SK-N-SH (cell line): Measurements from ENCODE around the gene ECSCR. TPM values are rescaled to one million over a fixed set of nuclear protein-coding genes. Genes with fewer than 3 reads are reported as not detected.

Source experiments
- CTCF ChIA-PET: fragments of 300-600, 350-600 bp; formaldehyde crosslinking; extraction: SDS; loops from one replicate; lab custom pipeline; 2021; lab: Yijun Ruan, JAX
- POLR2A ChIA-PET: fragments of 350-600 bp; sonication (Branson Sonifier 250); formaldehyde crosslinking; extraction: SDS; loops from one replicate; lab custom pipeline; 2020; ENCODE audit warnings: antibody characterized with exemption, inconsistent platforms; lab: Yijun Ruan, JAX
- DNase-seq: peaks from one replicate; pipeline ENCODE4 v3.0.0; 2012
- H2AFZ ChIP-seq: fragments of 200-600 bp; sonication (generic); 2 replicates; pipeline ENCODE4 v1.8.1; 2016; ENCODE audit warnings: antibody characterized with exemption, mild to moderate bottlenecking, low read depth
- H3F3A ChIP-seq: fragments of 200-600 bp; sonication (generic); replicated peaks from 2 replicates; pipeline ENCODE3; 2016; ENCODE audit warnings: antibody characterized with exemption, mild to moderate bottlenecking; ENCODE audit not compliant: insufficient read depth
- H3K27ac ChIP-seq, 2 experiments: fragments of 200-500 bp in 1 of 2; fragments of 200-600 bp in 1 of 2; sonication (Bioruptor generic) in 1 of 2; sonication (generic), shearing (Covaris generic) in 1 of 2; 2 replicates each; pipeline versions ENCODE4 v1.5.1 to v1.6.1; 2014 to 2016; ENCODE audit warnings: low read depth in 2 of 2, inconsistent platforms in 1 of 2, low read length in 1 of 2, mild to moderate bottlenecking in 1 of 2, mixed read lengths in 1 of 2
- H3K27me3 ChIP-seq: fragments of 200-600 bp; sonication (generic), shearing (Covaris generic); 2 replicates; pipeline ENCODE4 v1.6.1; 2016; ENCODE audit warnings: mixed run types; ENCODE audit not compliant: insufficient read depth
- H3K36me3 ChIP-seq, 2 experiments: fragments of 200-500 bp in 1 of 2; fragments of 200-600 bp in 1 of 2; sonication (Bioruptor generic) in 1 of 2; sonication (generic) in 1 of 2; replicated peaks in 1 of 2; 2 replicates each; pipeline versions ENCODE3 to v1.5.1; 2014 to 2016; ENCODE audit warnings: low read length in 1 of 2, mild to moderate bottlenecking in 1 of 2; ENCODE audit not compliant: insufficient read depth in 2 of 2, control insufficient read depth in 1 of 2
- H3K4me1 ChIP-seq, 2 experiments: fragments of 200-500 bp in 1 of 2; fragments of 200-600 bp in 1 of 2; sonication (Bioruptor generic) in 1 of 2; sonication (generic), shearing (Covaris generic) in 1 of 2; 2 replicates each; pipeline versions ENCODE4 v1.5.1 to v1.6.1; 2014 to 2016; ENCODE audit warnings: low read depth in 1 of 2, low read length in 1 of 2, mixed run types in 1 of 2; ENCODE audit not compliant: insufficient read depth in 2 of 2, control insufficient read depth in 1 of 2
- H3K4me2 ChIP-seq: fragments of 200-600 bp; sonication (generic), shearing (Covaris generic); 2 replicates; pipeline ENCODE4 v1.6.1; 2017; ENCODE audit warnings: mixed run types
- H3K4me3 ChIP-seq, 2 experiments: fragments of 200-500 bp in 1 of 2; fragments of 200-600 bp in 1 of 2; sonication (Bioruptor generic) in 1 of 2; sonication (generic), shearing (Covaris generic) in 1 of 2; 2 replicates each; pipeline versions ENCODE4 v1.5.1 to v1.8.1; 2014 to 2016; ENCODE audit warnings: low read depth in 2 of 2, inconsistent platforms in 1 of 2, low read length in 1 of 2, mild to moderate bottlenecking in 1 of 2, mixed read lengths in 1 of 2, moderate library complexity in 1 of 2
- H3K79me2 ChIP-seq: fragments of 200-600 bp; sonication (generic); 2 replicates; pipeline ENCODE4 v1.8.1; 2017; ENCODE audit warnings: mild to moderate bottlenecking; ENCODE audit not compliant: insufficient read depth
- H3K9ac ChIP-seq: fragments of 200-600 bp; sonication (generic); 2 replicates; pipeline ENCODE4 v1.6.1; 2017; ENCODE audit warnings: mixed run types
- H3K9me2 ChIP-seq: fragments of 200-600 bp; sonication (generic); 2 replicates; pipeline ENCODE4 v1.6.1; 2017; ENCODE audit warnings: mixed run types
- H3K9me3 ChIP-seq: fragments of 200-600 bp; sonication (generic); 2 replicates; pipeline ENCODE4 v1.6.1; 2017; ENCODE audit warnings: mixed run types, mild to moderate bottlenecking, moderate library complexity
- H4K20me1 ChIP-seq: fragments of 200-600 bp; sonication (generic); 2 replicates; pipeline ENCODE4 v1.6.1; 2017; ENCODE audit warnings: mild to moderate bottlenecking, mixed run types; ENCODE audit not compliant: insufficient read depth
- CHD2 ChIP-seq: fragments of 150-350 bp; IDR thresholded peaks from 2 replicates; pipeline ENCODE4 v1.6.1; 2018; ENCODE audit warnings: low read length; ENCODE audit not compliant: partially characterized antibody
- ELF1 ChIP-seq: IDR thresholded peaks from 2 replicates; pipeline ENCODE4 v1.4.0; 2012
- EP300 ChIP-seq, 2 experiments: IDR thresholded peaks; 2 replicates each; pipeline versions ENCODE4 v1.4.0 to v1.6.1; 2012; ENCODE audit warnings: borderline replicate concordance in 1 of 2, low read depth in 1 of 2, low read length in 1 of 2
- FOSL2 ChIP-seq: IDR thresholded peaks from 2 replicates; pipeline ENCODE4 v1.4.0; 2012; ENCODE audit warnings: low read depth, mild to moderate bottlenecking, moderate library complexity, borderline replicate concordance
- FOXM1 ChIP-seq: IDR thresholded peaks from 2 replicates; pipeline ENCODE4 v1.4.0; 2012; ENCODE audit warnings: low read depth, mild to moderate bottlenecking
- GABPA ChIP-seq: IDR thresholded peaks from 2 replicates; pipeline ENCODE4 v1.4.0; 2012; ENCODE audit warnings: low read depth, mild to moderate bottlenecking
- GATA2 ChIP-seq: sonication (generic); formaldehyde crosslinking; IDR thresholded peaks from 2 replicates; pipeline ENCODE4 v1.5.0; 2020; ENCODE audit warnings: mild to moderate bottlenecking, missing genetic modification reagents
- JUND ChIP-seq: IDR thresholded peaks from 2 replicates; pipeline ENCODE4 v1.4.0; 2012
- MEF2A ChIP-seq: IDR thresholded peaks from 2 replicates; pipeline ENCODE4 v1.4.0; 2012; ENCODE audit warnings: low read depth, borderline replicate concordance
- MXI1 ChIP-seq: IDR thresholded peaks from 2 replicates; pipeline ENCODE4 v1.6.1; 2012; ENCODE audit warnings: mild to moderate bottlenecking, low read depth, low read length, improper control_type of control experiment
- NFIC ChIP-seq: IDR thresholded peaks from 2 replicates; pipeline ENCODE4 v1.4.0; 2012; ENCODE audit warnings: borderline replicate concordance
- NRF1 ChIP-seq: IDR thresholded peaks from 2 replicates; pipeline ENCODE4 v1.6.1; 2012; ENCODE audit warnings: low read depth, mild to moderate bottlenecking, low read length
- RAD21 ChIP-seq: IDR thresholded peaks from 2 replicates; pipeline ENCODE4 v1.6.1; 2012; ENCODE audit warnings: mild to moderate bottlenecking, low read length
- RCOR1 ChIP-seq: fragments of 150-350 bp; IDR thresholded peaks from 2 replicates; pipeline ENCODE4 v1.6.1; 2017; ENCODE audit warnings: antibody characterized with exemption, low read length
- RFX5 ChIP-seq: IDR thresholded peaks from 2 replicates; pipeline ENCODE4 v1.6.1; 2012; ENCODE audit warnings: mild to moderate bottlenecking, improper control_type of control experiment, low read length
- RXRA ChIP-seq: IDR thresholded peaks from 2 replicates; pipeline ENCODE4 v1.4.0; 2012; ENCODE audit warnings: low read depth, mild to moderate bottlenecking, borderline replicate concordance
- SIN3A ChIP-seq: IDR thresholded peaks from 2 replicates; pipeline ENCODE4 v1.6.1; 2012; ENCODE audit warnings: low read depth, mild to moderate bottlenecking, low read length, moderate library complexity, borderline replicate concordance
- SMC3 ChIP-seq: IDR thresholded peaks from 2 replicates; pipeline ENCODE4 v1.6.1; 2012; ENCODE audit warnings: low read depth, low read length, improper control_type of control experiment
- TCF12 ChIP-seq: IDR thresholded peaks from 2 replicates; pipeline ENCODE4 v1.4.0; 2012
- TEAD4 ChIP-seq: IDR thresholded peaks from 2 replicates; pipeline ENCODE4 v1.4.0; 2012; ENCODE audit warnings: mild to moderate bottlenecking, borderline replicate concordance; ENCODE audit not compliant: insufficient read depth
- YY1 ChIP-seq: IDR thresholded peaks from 2 replicates; pipeline ENCODE4 v1.4.0; 2012; ENCODE audit warnings: low read depth, mild to moderate bottlenecking
- WGBS: methylation state at CpG from one replicate; pipeline ENCODE4 v1.1.6; 2017; ENCODE audit warnings: low lambda C conversion rate; 5-methylcytosine and 5-hydroxymethylcytosine counted together
- polyA plus RNA-seq, 3 experiments: library from polyadenylated mRNA; depleted of rRNA; stranded (reverse); fragments of >200 nt; gene quantifications; 2 replicates each; pipeline ENCODE4 v1.2.3, GENCODE V29; 2012
- TF ChIP-seq, protein P1 (sequence below): IDR thresholded peaks from 2 replicates; pipeline ENCODE4; 2012
- TF ChIP-seq, protein P2 (sequence below): fragments of 200-600 bp; sonication (generic); IDR thresholded peaks from 2 replicates; pipeline ENCODE4 v1.6.1; 2017; ENCODE audit warnings: antibody characterized with exemption, mild to moderate bottlenecking, moderate library complexity
- TF ChIP-seq, protein P3 (sequence below): IDR thresholded peaks from 2 replicates; pipeline ENCODE4 v1.4.0; 2012; ENCODE audit warnings: low read depth, borderline replicate concordance

ECSCR gene
- polyA plus RNA-seq, 1 of the 3 experiments (the other 2 are of a cell fraction): 10.9 TPM

DNA sequence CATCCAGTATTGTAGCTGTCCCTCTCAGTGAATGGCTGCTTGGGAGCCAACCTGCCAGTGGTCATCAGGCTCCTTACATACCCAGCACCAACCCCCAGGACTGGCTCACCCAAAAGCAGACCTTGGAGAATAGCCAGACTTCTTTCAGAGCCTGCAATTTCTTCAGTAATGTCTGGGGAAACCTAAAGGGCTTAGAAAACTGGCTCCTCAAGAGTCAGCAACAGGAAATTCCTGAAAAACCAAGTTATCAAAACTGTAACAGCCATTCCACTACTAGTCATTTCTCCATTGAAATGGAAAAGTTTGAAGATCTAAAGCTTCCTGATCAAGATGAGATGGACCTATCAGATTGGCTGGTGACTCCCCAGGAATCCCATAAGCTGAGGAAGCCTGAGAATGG is 32.3 kb upstream of the ECSCR start:
- ChIA-PET CTCF (interaction anchor here (0.9 to 1.0 kb wide), 3 partner anchors 13 to 73 kb away, joined by 3 to 5 read pairs (median 3); partner anchors contain the start of gene STING1), POLR2A (no interaction called here)
- peak overlapping the region; percentile 54; the same call in 1 of the 2 replicates for H2AFZ ChIP-seq
- no peaks in the 10 kb centered on the region for H3K27me3 ChIP-seq
- no peaks in the 10 kb centered on the region for H3K79me2 ChIP-seq
- H3K4me1 ChIP-seq: peaks cover 2 to 27% of the 10 kb centered on the region in 2 experiments; a peak in 3 of 4 replicates
- no peaks in the 10 kb centered on the region for H3K36me3 ChIP-seq
- no peak for DNase-seq
- H4K20me1 ChIP-seq: no peaks in the 10 kb centered on the region
- no peak overlapping the region; a peak in 1 of 4 replicates for H3K4me3 ChIP-seq
- H3F3A ChIP-seq: peaks cover 44% of the 10 kb centered on the region
- no peaks in the 10 kb centered on the region for H3K9me2 ChIP-seq
- peak overlapping the region; percentile 1; the same call in 1 of the 2 replicates for H3K9ac ChIP-seq
- H3K4me2 ChIP-seq: peak overlapping the region; percentile 70
- H3K27ac ChIP-seq: peak overlapping the region in 1 of 2 experiments; percentile 84; a peak in 3 of 4 replicates
- TF ChIP-seq EP300 (IDR thresholded peaks at IDR 0.05; ENCODE audit: borderline replicate concordance in 1 of 2, low read depth in 1 of 2, low read length in 1 of 2) (peak in 1 of 2 experiments; percentile 51; a peak in 1 of 4 replicates), TCF12 (peak; percentile 45; the same call in 1 of the 2 replicates), NFIC (peak; percentile 54; the same call in 1 of the 2 replicates), TEAD4 (peak; percentile 46; the same call in 1 of the 2 replicates), FOXM1 (no peak), MEF2A (no peak), JUND (0 out of 2 replicates have a peak, but pooled peaks have one; percentile 11), MXI1 (no peak), CHD2 (no peak), YY1 (peak; percentile 19; the same call in 1 of the 2 replicates), ELF1 (no peak), GATA2 (CRISPR knock-in tag) (no peak), GABPA (0 out of 2 replicates have a peak, but pooled peaks have one; percentile 31), FOSL2 (peak; percentile 27; the same call in 1 of the 2 replicates)
- TF ChIP-seq, protein P1, sequence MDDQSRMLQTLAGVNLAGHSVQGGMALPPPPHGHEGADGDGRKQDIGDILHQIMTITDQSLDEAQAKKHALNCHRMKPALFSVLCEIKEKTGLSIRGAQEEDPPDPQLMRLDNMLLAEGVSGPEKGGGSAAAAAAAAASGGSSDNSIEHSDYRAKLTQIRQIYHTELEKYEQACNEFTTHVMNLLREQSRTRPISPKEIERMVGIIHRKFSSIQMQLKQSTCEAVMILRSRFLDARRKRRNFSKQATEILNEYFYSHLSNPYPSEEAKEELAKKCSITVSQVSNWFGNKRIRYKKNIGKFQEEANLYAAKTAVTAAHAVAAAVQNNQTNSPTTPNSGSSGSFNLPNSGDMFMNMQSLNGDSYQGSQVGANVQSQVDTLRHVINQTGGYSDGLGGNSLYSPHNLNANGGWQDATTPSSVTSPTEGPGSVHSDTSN: peak; percentile 41
- TF ChIP-seq, all 33 proteins: peak for 9
- H3K9me3 ChIP-seq: no peaks in the 10 kb centered on the region

DNA sequence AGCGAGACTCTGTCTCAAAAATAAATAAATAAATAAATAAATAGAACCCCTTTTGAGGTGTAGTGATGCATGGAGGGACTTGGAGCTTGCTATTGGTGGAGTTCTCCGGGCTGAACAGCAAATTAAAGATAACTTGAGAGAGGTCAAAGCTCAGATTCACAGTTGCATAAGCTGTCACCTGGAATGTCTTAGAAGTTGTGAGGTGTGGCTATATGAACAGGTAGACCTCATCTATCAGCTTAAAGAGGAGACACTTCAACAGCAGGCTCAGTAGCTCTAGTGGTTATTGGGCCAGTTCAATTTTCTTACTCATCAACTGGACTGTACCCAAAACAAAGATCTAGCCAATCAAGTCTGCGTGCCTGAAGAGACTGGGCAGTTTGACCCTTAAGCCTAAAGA is 31.7 kb upstream of the ECSCR start:
- POLR2A ChIA-PET: no interaction called here
- CTCF ChIA-PET: interaction anchor here (0.9 to 1.0 kb wide), 2 partner anchors 12 to 72 kb away, joined by 3 to 5 read pairs; partner anchors contain the start of gene STING1
- TF ChIP-seq JUND (no peak), NRF1 (no peak), RAD21 (no peak), SMC3 (no peak), SIN3A (no peak), RCOR1 (no peak), MXI1 (no peak), RXRA (no peak), FOXM1 (no peak), RFX5 (no peak)
- TF ChIP-seq, protein P2, sequence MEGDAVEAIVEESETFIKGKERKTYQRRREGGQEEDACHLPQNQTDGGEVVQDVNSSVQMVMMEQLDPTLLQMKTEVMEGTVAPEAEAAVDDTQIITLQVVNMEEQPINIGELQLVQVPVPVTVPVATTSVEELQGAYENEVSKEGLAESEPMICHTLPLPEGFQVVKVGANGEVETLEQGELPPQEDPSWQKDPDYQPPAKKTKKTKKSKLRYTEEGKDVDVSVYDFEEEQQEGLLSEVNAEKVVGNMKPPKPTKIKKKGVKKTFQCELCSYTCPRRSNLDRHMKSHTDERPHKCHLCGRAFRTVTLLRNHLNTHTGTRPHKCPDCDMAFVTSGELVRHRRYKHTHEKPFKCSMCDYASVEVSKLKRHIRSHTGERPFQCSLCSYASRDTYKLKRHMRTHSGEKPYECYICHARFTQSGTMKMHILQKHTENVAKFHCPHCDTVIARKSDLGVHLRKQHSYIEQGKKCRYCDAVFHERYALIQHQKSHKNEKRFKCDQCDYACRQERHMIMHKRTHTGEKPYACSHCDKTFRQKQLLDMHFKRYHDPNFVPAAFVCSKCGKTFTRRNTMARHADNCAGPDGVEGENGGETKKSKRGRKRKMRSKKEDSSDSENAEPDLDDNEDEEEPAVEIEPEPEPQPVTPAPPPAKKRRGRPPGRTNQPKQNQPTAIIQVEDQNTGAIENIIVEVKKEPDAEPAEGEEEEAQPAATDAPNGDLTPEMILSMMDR: no peak
- TF ChIP-seq, protein P3, sequence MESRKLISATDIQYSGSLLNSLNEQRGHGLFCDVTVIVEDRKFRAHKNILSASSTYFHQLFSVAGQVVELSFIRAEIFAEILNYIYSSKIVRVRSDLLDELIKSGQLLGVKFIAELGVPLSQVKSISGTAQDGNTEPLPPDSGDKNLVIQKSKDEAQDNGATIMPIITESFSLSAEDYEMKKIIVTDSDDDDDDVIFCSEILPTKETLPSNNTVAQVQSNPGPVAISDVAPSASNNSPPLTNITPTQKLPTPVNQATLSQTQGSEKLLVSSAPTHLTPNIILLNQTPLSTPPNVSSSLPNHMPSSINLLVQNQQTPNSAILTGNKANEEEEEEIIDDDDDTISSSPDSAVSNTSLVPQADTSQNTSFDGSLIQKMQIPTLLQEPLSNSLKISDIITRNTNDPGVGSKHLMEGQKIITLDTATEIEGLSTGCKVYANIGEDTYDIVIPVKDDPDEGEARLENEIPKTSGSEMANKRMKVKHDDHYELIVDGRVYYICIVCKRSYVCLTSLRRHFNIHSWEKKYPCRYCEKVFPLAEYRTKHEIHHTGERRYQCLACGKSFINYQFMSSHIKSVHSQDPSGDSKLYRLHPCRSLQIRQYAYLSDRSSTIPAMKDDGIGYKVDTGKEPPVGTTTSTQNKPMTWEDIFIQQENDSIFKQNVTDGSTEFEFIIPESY: no peak
- TF ChIP-seq, protein P1: no peak

More for the DNA sequence above, 31.7 kb upstream of the ECSCR start:
- Histone ChIP-seq H3K27me3 (no peaks in the 10 kb centered on the region), H3K4me2 (peak overlapping the region; percentile 70), H3F3A (peaks cover 44% of the 10 kb centered on the region), H3K79me2 (no peaks in the 10 kb centered on the region), H3K4me3 (no peak overlapping the region), H3K9me3 (no peaks in the 10 kb centered on the region), H3K36me3 (no peaks in the 10 kb centered on the region), H3K9me2 (no peaks in the 10 kb centered on the region), H4K20me1 (no peaks in the 10 kb centered on the region), H3K4me1 (peaks cover 2 to 27% of the 10 kb centered on the region in 2 experiments; a peak in 3 of 4 replicates), H2AFZ (peak overlapping the region; percentile 54; the same call in 1 of the 2 replicates), H3K9ac (peak overlapping the region; percentile 1; the same call in 1 of the 2 replicates), H3K27ac (peak overlapping the region in 1 of 2 experiments; percentile 84; a peak in 3 of 4 replicates)
- DNase-seq: no peak
- WGBS: 96% methylated on average over 2 of the region's 3 CpGs
